Hepatocyte (in vitro differentiated cells): Measurements from ENCODE around the gene MAMDC2. TPM values are rescaled to one million over a fixed set of nuclear protein-coding genes. Genes with fewer than 3 reads are reported as not detected.

ENCODE experiments used
- DNase-seq: peaks from one replicate; pipeline ENCODE4 v3.0.0-alpha.2; 2016; ENCODE audit warnings: low spot score
- H2AFZ ChIP-seq: fragments of 200-600 bp; sonication (generic); 2 replicates; pipeline ENCODE4 v1.6.0; 2016; ENCODE audit warnings: antibody characterized with exemption, mild to moderate bottlenecking
- H3K27ac ChIP-seq: fragments of 200-600 bp; sonication (generic); 2 replicates; pipeline ENCODE4 v1.5.1; 2016; ENCODE audit warnings: mild to moderate bottlenecking
- H3K27me3 ChIP-seq: fragments of 200-600 bp; sonication (generic); 2 replicates; pipeline ENCODE4 v1.6.1; 2016
- H3K36me3 ChIP-seq: fragments of 200-600 bp; sonication (generic); replicated peaks from 2 replicates; pipeline ENCODE4 v1.5.1; 2016; ENCODE audit warnings: low read depth; ENCODE audit not compliant: insufficient read depth
- H3K4me1 ChIP-seq: fragments of 200-600 bp; sonication (generic); 2 replicates; pipeline ENCODE4 v1.5.1; 2016; ENCODE audit warnings: mild to moderate bottlenecking, moderate library complexity; ENCODE audit not compliant: insufficient read depth
- H3K4me2 ChIP-seq: fragments of 200-600 bp; sonication (generic); 2 replicates; pipeline ENCODE4 v1.6.0; 2016
- H3K4me3 ChIP-seq: fragments of 200-600 bp; sonication (generic); 2 replicates; pipeline ENCODE4 v1.5.1; 2016; ENCODE audit warnings: mild to moderate bottlenecking
- H3K79me2 ChIP-seq: fragments of 200-600 bp; sonication (generic); 2 replicates; pipeline ENCODE4 v1.6.0; 2017; ENCODE audit warnings: mild to moderate bottlenecking
- H3K9me2 ChIP-seq: fragments of 200-600 bp; sonication (generic); replicated peaks from 2 replicates; pipeline ENCODE4 v1.6.0; 2017; ENCODE audit warnings: mild to moderate bottlenecking; ENCODE audit not compliant: insufficient read depth
- H3K9me3 ChIP-seq: fragments of 200-600 bp; sonication (generic); 2 replicates; pipeline ENCODE4 v1.5.1; 2016; ENCODE audit warnings: low read depth, mild to moderate bottlenecking
- H4K20me1 ChIP-seq: fragments of 200-600 bp; sonication (generic); 2 replicates; pipeline ENCODE4 v1.6.0; 2016; ENCODE audit warnings: mild to moderate bottlenecking; ENCODE audit not compliant: insufficient read depth, poor library complexity, severe bottlenecking
- CTCF ChIP-seq: fragments of 200-600 bp; sonication (generic); IDR thresholded peaks from 2 replicates; pipeline ENCODE4 v1.5.1; 2016; ENCODE audit warnings: antibody characterized with exemption, mild to moderate bottlenecking; ENCODE audit not compliant: poor library complexity
- EZH2 ChIP-seq: fragments of 200-600 bp; sonication (generic); IDR thresholded peaks from 2 replicates; pipeline ENCODE4 v1.6.1; 2016; ENCODE audit warnings: antibody characterized with exemption, mild to moderate bottlenecking, borderline replicate concordance
- EZH2phosphoT487 ChIP-seq: fragments of 200-600 bp; sonication (generic); IDR thresholded peaks from one replicate; pipeline ENCODE4 v1.6.1; 2018; ENCODE audit warnings: antibody characterized with exemption, mild to moderate bottlenecking, low read depth, moderate library complexity; ENCODE audit not compliant: unreplicated experiment, severe bottlenecking
- WGBS: methylation state at CpG from one replicate; pipeline ENCODE4 v1.1.6; 2016; ENCODE audit warnings: low lambda C conversion rate; ENCODE audit errors: missing lambda C conversion rate; 5-methylcytosine and 5-hydroxymethylcytosine counted together
- polyA plus RNA-seq: library from polyadenylated mRNA; unstranded; fragments of >200 nt; fragmentation: Nextera tagmentation; extraction: Ambion mirVana; gene quantifications from 2 replicates; pipeline ENCODE4 v1.2.1, GENCODE V29; 2016
- total RNA-seq: library from RNA; depleted of rRNA; stranded (reverse); fragments of >200 nt; gene quantifications from 2 replicates; pipeline ENCODE4 v1.2.3, GENCODE V29; 2014

Gene MAMDC2
- total and polyA plus RNA-seq, 2 experiments from 2014 or later: 0.65 to 1.9 TPM

GRCh38 chr9:70060148-70060882 lies 16.7 kb downstream of the MAMDC2 start:
- Histone ChIP-seq H3K27me3 (peaks cover 7% of the 10 kb centered on the region), H4K20me1 (no peaks in the 10 kb centered on the region), H2AFZ (no peak overlapping the region), H3K4me3 (no peak overlapping the region), H3K9me3 (no peaks in the 10 kb centered on the region), H3K4me1 (no peaks in the 10 kb centered on the region), H3K79me2 (no peaks in the 10 kb centered on the region), H3K9me2 (no peaks in the 10 kb centered on the region), H3K36me3 (no peaks in the 10 kb centered on the region), H3K4me2 (no peak overlapping the region), H3K27ac (no peak overlapping the region)
- TF ChIP-seq EZH2phosphoT487 (no peak), EZH2 (no peak), CTCF (no peak)
- DNase-seq: no peak
- 84% methylated on average over 3 of the region's 3 CpGs for WGBS

- Histone ChIP-seq H3K36me3 (no peaks in the 10 kb centered on the region), H3K4me3 (no peak overlapping the region), H3K27ac (no peak overlapping the region), H3K4me1 (no peaks in the 10 kb centered on the region), H3K79me2 (no peaks in the 10 kb centered on the region), H4K20me1 (no peaks in the 10 kb centered on the region), H3K9me3 (no peaks in the 10 kb centered on the region), H3K9me2 (no peaks in the 10 kb centered on the region), H3K4me2 (no peak overlapping the region), H3K27me3 (peaks cover 7% of the 10 kb centered on the region), H2AFZ (no peak overlapping the region)
- no peak for TF ChIP-seq EZH2
- no peak for TF ChIP-seq CTCF
- TF ChIP-seq EZH2phosphoT487: no peak
- no peak for DNase-seq
These were observed 17.3 kb downstream of the MAMDC2 start for GRCh38 chr9:70060883-70061507.

- no peaks in the 10 kb centered on the region for H3K79me2 ChIP-seq
- H3K36me3 ChIP-seq: no peaks in the 10 kb centered on the region
- 73% methylated on average over 1 of the region's 1 CpG for WGBS
- H3K9me3 ChIP-seq: no peaks in the 10 kb centered on the region
- no peaks in the 10 kb centered on the region for H3K4me1 ChIP-seq
- DNase-seq: no peak
- no peak overlapping the region for H3K4me3 ChIP-seq
- TF ChIP-seq EZH2phosphoT487: no peak
- TF ChIP-seq CTCF: no peak
- TF ChIP-seq EZH2: no peak
- no peaks in the 10 kb centered on the region for H3K9me2 ChIP-seq
- no peak overlapping the region for H3K27ac ChIP-seq
- H3K27me3 ChIP-seq: peaks cover 7% of the 10 kb centered on the region
- no peak overlapping the region for H2AFZ ChIP-seq
- H4K20me1 ChIP-seq: no peaks in the 10 kb centered on the region
- no peak overlapping the region for H3K4me2 ChIP-seq
These were observed 18.1 kb downstream of the MAMDC2 start for GRCh38 chr9:70061776-70062175.
